C4-2B (cell line): ENCODE data around the gene ROR2.

Experiments
- H3K27ac ChIP-seq: fragments of 450-650 bp; 2 replicates; pipeline ENCODE4 v1.5.1; 2017
- ZFX ChIP-seq: fragments of 450-650 bp; IDR thresholded peaks from 2 replicates; pipeline ENCODE4 v1.6.1; 2017
- TF ChIP-seq, protein P1 (sequence below): fragments of 450-650 bp; conservative IDR thresholded peaks from 2 replicates; pipeline ENCODE4 v1.5.1; 2017; ENCODE audit warnings: mild to moderate bottlenecking

ROR2 gene

DNA sequence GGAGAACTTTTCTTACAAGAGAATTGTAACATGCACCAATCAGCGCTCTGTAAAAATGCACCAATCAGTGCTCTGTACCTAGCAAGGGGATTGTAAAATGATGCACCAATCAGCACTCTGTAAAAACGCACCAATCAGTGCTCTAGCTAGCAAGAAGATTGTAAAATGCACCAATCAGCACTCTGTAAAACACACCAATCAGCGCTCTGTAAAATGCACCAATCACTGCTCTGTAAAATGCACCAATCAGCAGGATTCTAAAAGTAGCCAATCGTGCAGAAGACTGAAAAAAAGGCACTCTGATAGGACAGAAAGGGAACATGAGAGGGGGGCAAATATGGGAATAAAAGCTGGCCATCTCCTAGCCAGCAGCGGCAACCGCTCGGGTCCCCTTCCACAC is 233.2 kb downstream of the ROR2 start:
- H3K27ac ChIP-seq = no peak overlapping the region
- TF ChIP-seq ZFX = no peak
- TF ChIP-seq, protein P1, sequence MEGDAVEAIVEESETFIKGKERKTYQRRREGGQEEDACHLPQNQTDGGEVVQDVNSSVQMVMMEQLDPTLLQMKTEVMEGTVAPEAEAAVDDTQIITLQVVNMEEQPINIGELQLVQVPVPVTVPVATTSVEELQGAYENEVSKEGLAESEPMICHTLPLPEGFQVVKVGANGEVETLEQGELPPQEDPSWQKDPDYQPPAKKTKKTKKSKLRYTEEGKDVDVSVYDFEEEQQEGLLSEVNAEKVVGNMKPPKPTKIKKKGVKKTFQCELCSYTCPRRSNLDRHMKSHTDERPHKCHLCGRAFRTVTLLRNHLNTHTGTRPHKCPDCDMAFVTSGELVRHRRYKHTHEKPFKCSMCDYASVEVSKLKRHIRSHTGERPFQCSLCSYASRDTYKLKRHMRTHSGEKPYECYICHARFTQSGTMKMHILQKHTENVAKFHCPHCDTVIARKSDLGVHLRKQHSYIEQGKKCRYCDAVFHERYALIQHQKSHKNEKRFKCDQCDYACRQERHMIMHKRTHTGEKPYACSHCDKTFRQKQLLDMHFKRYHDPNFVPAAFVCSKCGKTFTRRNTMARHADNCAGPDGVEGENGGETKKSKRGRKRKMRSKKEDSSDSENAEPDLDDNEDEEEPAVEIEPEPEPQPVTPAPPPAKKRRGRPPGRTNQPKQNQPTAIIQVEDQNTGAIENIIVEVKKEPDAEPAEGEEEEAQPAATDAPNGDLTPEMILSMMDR = no peak

DNA sequence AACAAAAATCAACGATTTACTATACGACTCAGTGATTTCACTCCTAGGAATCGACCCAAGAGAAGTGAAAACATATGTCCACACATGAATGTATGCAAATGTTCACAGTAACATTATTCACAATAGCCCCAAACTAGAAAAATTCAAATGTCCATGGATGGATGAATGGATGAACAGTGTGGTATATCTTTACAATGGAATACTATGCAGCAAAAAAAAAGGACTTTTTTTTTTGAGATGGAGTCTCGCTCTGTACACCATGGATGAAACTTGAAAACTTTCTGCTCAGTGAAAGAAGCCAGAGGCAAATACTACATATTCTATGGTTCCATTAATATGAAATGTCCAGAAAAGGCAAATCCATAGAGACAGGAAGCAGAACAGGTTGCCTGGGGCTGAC is 233.8 kb downstream of the ROR2 start:
- TF ChIP-seq, protein P1 = no peak
- TF ChIP-seq ZFX = no peak
- H3K27ac ChIP-seq = no peak overlapping the region

DNA sequence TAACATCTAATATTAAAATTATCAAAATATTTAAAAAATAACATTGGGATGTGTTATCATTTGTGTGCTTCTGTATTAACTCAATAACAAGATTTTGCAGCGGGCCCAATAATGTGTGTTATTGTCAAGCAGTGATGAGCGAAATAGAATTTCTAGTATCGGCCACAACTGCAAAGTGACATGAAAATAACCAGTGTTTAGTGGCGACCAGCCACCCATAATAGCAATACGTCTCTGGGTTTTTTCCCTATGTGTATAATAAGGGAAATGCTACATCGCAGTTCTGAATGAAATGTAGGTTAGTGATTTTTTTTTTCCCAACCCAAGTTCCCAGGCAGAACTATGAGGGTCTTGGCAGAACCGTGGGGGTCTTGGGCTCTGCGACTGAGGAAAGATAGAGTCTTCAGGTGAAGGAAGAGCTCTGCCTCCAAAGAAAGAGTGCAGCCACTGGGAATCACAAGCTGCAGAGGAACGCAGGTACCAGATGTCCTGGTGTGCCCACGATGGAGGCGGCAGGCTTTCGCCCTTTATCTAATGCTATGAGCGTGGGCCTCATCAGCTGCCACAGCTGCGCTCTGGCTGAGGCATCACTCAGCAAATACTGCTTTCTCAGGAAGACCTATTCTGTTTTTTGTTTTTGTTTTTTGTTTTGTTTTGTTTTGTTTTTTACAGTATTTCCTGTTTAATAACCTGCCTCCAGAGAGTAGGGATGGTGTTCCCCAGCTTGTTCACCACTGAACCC is 235.0 kb downstream of the ROR2 start:
- H3K27ac ChIP-seq = no peak overlapping the region
- TF ChIP-seq, protein P1 = no peak
- TF ChIP-seq ZFX = no peak

DNA sequence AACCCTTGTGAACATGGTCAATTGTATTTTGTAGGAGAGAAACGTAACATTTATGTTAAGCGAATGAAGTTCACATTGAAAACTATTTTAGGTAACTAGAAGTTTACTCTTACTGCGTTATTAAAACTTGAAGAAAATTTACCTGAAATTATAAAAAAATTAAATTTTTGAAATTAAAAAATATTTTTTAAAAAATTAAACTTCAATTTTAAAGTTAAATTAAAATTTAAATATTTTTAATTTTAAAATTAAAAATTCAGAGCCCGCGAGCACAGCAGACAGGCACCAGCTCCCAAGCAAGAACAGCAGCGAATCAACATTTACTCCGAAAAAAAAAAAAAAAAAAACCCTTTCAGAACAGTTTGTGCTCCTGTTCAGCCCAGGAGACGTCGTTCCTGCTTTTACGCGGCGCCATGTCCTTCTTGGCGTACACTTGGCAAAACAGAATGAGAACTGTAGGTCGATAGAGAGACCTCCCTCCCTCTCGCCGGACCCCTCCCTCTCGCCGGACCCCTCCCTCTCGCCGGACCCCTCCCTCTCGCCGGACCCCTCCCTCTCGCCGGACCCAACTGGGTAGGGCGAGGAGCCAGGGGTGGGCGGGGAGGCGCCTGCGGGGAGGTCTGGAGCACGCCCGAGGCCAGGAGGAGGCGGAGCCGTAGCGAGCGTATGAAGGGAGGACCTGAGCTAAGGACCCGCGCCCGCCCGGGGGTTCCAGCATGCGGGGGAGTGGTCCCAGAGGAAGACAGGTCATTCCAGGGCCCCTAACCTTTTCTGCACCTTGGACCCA is 235.8 kb downstream of the ROR2 start:
- H3K27ac ChIP-seq = no peak overlapping the region; the same call in 1 of the 2 replicates
- TF ChIP-seq, protein P1 = no peak
- TF ChIP-seq ZFX = no peak

DNA sequence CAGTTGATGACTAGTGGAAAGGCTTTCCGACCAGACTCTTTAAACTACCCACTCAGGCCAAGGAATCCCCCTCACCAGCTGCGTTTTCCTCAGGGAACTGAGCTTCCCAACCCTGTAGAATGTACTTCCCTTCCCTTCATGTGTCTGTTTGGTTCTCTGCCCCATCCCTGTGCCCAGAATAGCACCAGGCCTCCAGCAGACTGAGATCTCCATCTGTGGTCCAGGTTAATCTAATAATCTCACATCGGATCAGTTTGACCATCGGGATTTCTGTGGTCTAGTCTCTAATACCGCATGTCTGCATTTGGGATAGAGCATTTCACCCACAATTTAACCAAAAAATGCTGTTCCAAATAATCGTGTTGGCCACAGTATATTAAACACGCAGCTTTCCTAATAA is 237.2 kb downstream of the ROR2 start:
- no peak overlapping the region for H3K27ac ChIP-seq
- TF ChIP-seq, protein P1 = no peak
- TF ChIP-seq ZFX = no peak

DNA sequence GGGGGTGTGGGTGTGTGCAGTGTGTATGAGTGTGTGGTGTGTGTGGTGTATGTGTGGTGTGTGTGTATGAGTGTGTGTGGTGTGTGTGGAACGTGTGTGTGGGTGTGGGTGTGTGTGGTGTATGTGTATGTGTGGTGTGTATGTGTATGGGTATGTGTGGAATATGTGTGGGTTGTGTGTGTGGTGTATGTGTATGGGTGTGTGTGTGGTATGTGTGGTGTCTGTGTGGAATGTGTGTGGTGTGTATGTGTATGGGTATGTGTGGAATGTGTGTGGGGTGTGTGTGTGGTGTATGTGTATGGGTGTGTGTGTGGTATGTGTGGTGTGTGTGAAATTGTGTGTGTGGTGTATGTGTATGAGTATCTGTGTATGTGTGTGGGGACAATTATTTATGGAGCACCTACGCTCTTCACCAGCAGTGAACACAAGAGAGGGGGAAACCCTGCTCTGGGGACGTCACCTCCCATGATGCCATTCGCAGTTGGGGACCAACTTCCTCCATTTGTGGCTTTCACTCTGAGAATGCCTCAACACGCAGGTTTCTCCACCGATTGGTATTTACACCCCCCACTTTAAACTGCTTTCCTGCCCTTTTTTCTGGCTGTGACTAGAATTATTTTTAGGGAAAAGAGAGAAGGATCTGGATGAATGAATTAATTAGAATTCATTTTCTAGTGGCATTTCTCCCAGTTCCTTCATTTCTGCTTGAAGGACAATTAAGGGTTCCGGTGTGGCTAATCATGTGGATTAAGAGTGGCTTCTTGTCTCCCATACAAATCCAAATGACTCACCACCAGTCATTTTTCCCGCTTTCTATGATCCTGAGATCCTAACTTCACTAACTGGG is 238.1 kb downstream of the ROR2 start:
- TF ChIP-seq ZFX = no peak
- TF ChIP-seq, protein P1 = no peak

DNA sequence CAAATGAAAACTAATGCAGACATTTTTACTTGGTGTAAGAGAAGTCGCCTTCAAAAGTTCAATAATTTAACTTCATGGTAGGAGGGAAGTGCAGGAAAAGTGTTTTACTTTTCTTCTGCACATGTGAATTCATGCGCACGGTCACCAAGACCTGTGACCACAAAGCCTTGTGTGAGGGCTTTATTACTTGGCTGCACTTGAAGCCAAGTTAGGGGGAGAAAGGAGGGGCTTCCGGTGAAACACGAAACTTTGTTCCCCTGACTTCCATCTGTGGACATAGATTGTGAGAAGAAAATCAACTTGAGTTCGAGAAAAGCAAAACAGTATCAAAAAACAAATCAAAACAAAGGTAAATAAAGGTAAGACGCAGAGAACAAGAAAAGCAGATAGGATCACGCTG is 239.9 kb downstream of the ROR2 start:
- no peak overlapping the region for H3K27ac ChIP-seq
- TF ChIP-seq ZFX = no peak
- TF ChIP-seq, protein P1 = no peak

More for the DNA sequence above, 238.1 kb downstream of the ROR2 start:
- H3K27ac ChIP-seq = no peak overlapping the region
